Cardiac septum (tissue), 1 donor: ENCODE data around the gene DDX11. TPM values are rescaled to one million over a fixed set of nuclear protein-coding genes. Genes with fewer than 3 reads are reported as not detected.

Experiments
- total RNA-seq: library from RNA; stranded (reverse); fragmentation: NEBNext Ultra II Directional; extraction: Animal tissue kit (Norgen Biotek cat#: 25700); gene quantifications from one replicate; pipeline ENCODE4 v1.2.1, GENCODE V29; 2021
- donor health status: DM: no; HTN: no; CAD: no.

DDX11 gene
- total RNA-seq, 1 donor from 2014 or later: 3.4 TPM

Other genes with a start within 250 kb of the DDX11 start
- 1.9 TPM for gene TSPAN11, start 147.1 kb upstream of the DDX11 start, total RNA-seq